B cell (primary cell): ENCODE data around the gene ATXN7. TPM values are rescaled to one million over a fixed set of nuclear protein-coding genes. Genes with fewer than 3 reads are reported as not detected.

Experiments
- ATAC-seq: fragments of 200-7000 bp; cut with Tn5 transposase; one replicate; pipeline ENCODE4 v1.10.0; 2021; ENCODE audit warnings: low read depth, mild to moderate bottlenecking, moderate number of reproducible peaks, moderate library complexity
- CTCF ChIA-PET: fragments of 350-600 bp; sonication (Branson Sonifier 250); formaldehyde crosslinking; loops from one replicate; lab custom pipeline; 2021; ENCODE audit warnings: antibody characterized with exemption, inconsistent platforms; lab: Charles Lee
- POLR2A ChIA-PET: fragments of 350-600 bp; sonication (Branson Sonifier 250); formaldehyde crosslinking; loops from one replicate; lab custom pipeline; 2021; ENCODE audit warnings: antibody characterized with exemption; lab: Charles Lee
- DNase-seq: peaks from one replicate; pipeline ENCODE4 v3.0.0; 2013
- H2AFZ ChIP-seq: 2 replicates; pipeline ENCODE4 v1.6.1; 2012; ENCODE audit warnings: mild to moderate bottlenecking, low read depth, low read length; ENCODE audit not compliant: insufficient read depth, poor library complexity, severe bottlenecking
- H3K27ac ChIP-seq, 2 donors: 1 replicate in 1 of 2; 2 replicates in 1 of 2; pipeline ENCODE4 v1.5.1; 2012 to 2013; ENCODE audit warnings: low read length in 2 of 2, mild to moderate bottlenecking in 2 of 2, moderate library complexity in 1 of 2
- H3K27me3 ChIP-seq, 4 experiments: fragments of 200-600 bp in 1 of 4; sonication (generic) in 1 of 4; replicated peaks in 1 of 4; 1 replicate in 2 of 4; 2 replicates in 2 of 4; pipeline versions ENCODE4 v1.6.1 to v1.7.0; 2013 to 2016; ENCODE audit warnings: low read length in 3 of 4, mild to moderate bottlenecking in 2 of 4, mixed read lengths in 1 of 4, moderate library complexity in 1 of 4; ENCODE audit not compliant: insufficient read depth in 4 of 4, control insufficient read depth in 3 of 4; ENCODE audit errors: control extremely low read depth in 1 of 4
- H3K36me3 ChIP-seq, 2 experiments: replicated peaks in 1 of 2; 1 replicate in 1 of 2; 2 replicates in 1 of 2; pipeline versions ENCODE4 v1.6.1 to v1.7.1; 2013; ENCODE audit warnings: low read length in 1 of 2; ENCODE audit not compliant: insufficient read depth in 2 of 2, control insufficient read depth in 1 of 2; ENCODE audit errors: control extremely low read depth in 1 of 2, extremely low read depth in 1 of 2
- H3K4me1 ChIP-seq, 2 donors: fragments of 200-600 bp in 1 of 2; sonication (generic) in 1 of 2; 1 replicate in 1 of 2; 2 replicates in 1 of 2; pipeline versions ENCODE4 v1.5.1 to v1.6.1; 2013 to 2017; ENCODE audit warnings: low read length in 2 of 2; ENCODE audit not compliant: control insufficient read depth in 2 of 2, insufficient read depth in 2 of 2
- H3K4me2 ChIP-seq: replicated peaks from 2 replicates; pipeline ENCODE3; 2012; ENCODE audit warnings: mild to moderate bottlenecking, low read depth, low read length; ENCODE audit not compliant: poor library complexity, severe bottlenecking
- H3K4me3 ChIP-seq, 5 experiments: fragments of 200-600 bp in 1 of 5; sonication (generic) in 1 of 5; 1 replicate in 3 of 5; 2 replicates in 2 of 5; pipeline versions ENCODE4 v1.5.1 to v1.7.0; 2011 to 2016; ENCODE audit warnings: low read length in 4 of 5, mild to moderate bottlenecking in 4 of 5, low read depth in 2 of 5, control low read depth in 1 of 5, moderate library complexity in 1 of 5; ENCODE audit not compliant: insufficient read depth in 1 of 5; ENCODE audit errors: control extremely low read depth in 1 of 5, extremely low read depth in 1 of 5
- H3K79me2 ChIP-seq: fragments of 200-600 bp; sonication (generic); one replicate; pipeline ENCODE4 v1.6.0; 2016; ENCODE audit warnings: low read length; ENCODE audit not compliant: control insufficient read depth, insufficient read depth
- H3K9ac ChIP-seq: fragments of 200-600 bp; sonication (generic); 2 replicates; pipeline ENCODE4 v1.6.1; 2017; ENCODE audit warnings: mild to moderate bottlenecking, low read length, moderate library complexity
- H3K9me3 ChIP-seq, 3 donors: one replicate each; pipeline versions ENCODE4 v1.6.1 to v1.7.1; 2013; ENCODE audit warnings: low read length in 2 of 3; ENCODE audit not compliant: control insufficient read depth in 2 of 3, insufficient read depth in 1 of 3; ENCODE audit errors: control extremely low read depth in 1 of 3
- H4K20me1 ChIP-seq: 2 replicates; pipeline ENCODE4 v1.6.0; 2012; ENCODE audit warnings: mild to moderate bottlenecking, low read length; ENCODE audit not compliant: insufficient read depth, control insufficient read depth, poor library complexity, severe bottlenecking
- H3K27ac Mint-ChIP-seq: one replicate; pipeline ENCODE4 v1.8.0; 2021; ENCODE audit warnings: mixed read lengths
- H3K27me3 Mint-ChIP-seq: one replicate; pipeline ENCODE4 v1.8.0; 2021; ENCODE audit warnings: mixed read lengths
- H3K4me1 Mint-ChIP-seq: one replicate; pipeline ENCODE4 v1.8.0; 2021; ENCODE audit warnings: mixed read lengths
- H3K4me3 Mint-ChIP-seq: one replicate; pipeline ENCODE4 v1.8.0; 2021; ENCODE audit warnings: mixed read lengths
- H3K9me3 Mint-ChIP-seq: one replicate; pipeline ENCODE4 v1.8.0; 2022; ENCODE audit warnings: mixed read lengths; ENCODE audit not compliant: insufficient read depth
- EZH2 ChIP-seq: IDR thresholded peaks from 2 replicates; pipeline ENCODE4 v1.6.1; 2012; ENCODE audit warnings: borderline replicate concordance, low read depth, mild to moderate bottlenecking, moderate library complexity, low read length; ENCODE audit not compliant: insufficient read depth, poor library complexity, severe bottlenecking
- WGBS: methylation state at CpG from one replicate; pipeline ENCODE4 v1.1.5; 2013; ENCODE audit warnings: missing lambda C conversion rate; ENCODE audit not compliant: insufficient coverage; 5-methylcytosine and 5-hydroxymethylcytosine counted together
- intact Hi-C: fragments of 100-400 bp; cut with micrococcal nuclease; formaldehyde crosslinking; loops from one replicate; pipeline ENCODE4 v1.10.0; 2022
- polyA plus RNA-seq: library from polyadenylated mRNA; depleted of rRNA; stranded (reverse); fragments of >200 nt; gene quantifications from 2 replicates; pipeline ENCODE4 v1.2.3, GENCODE V29; 2012
- total RNA-seq, 2 donors: library from RNA; stranded (reverse); fragments of 120-200 nt in 1 of 2; gene quantifications; 1 replicate in 1 of 2; 2 replicates in 1 of 2; pipeline versions ENCODE4 v1.2.3 to v1.2.4, GENCODE V29; 2013 to 2022
- TF ChIP-seq, protein P1 (sequence below): fragments of 200-600 bp; IDR thresholded peaks from one replicate; pipeline ENCODE4 v1.8.0; 2022; ENCODE audit warnings: antibody characterized with exemption, mild to moderate bottlenecking

ATXN7 gene
- total and polyA plus RNA-seq, 2 donors (not counting 1 experiment from before 2014, with no cell fraction given) = 18.1 to 74.3 TPM

DNA sequence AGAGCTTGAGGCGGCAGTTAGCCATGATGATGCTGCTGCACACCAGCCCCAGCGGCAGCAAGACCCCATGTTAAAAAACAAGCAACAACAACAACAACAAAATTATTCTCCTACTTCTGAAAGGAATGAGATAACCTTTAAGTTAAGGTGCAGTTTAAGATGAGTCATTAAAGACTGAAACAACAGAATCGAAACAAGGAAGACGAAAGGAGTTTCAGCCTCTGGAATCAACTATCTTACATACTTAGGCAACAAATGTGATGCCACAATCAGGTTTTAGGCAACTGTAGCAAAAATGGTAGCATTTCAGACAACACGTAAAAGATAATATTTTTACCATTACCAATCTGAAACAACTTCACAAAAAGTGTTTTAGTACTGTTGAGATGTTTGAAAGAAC, 36.3 kb downstream of the ATXN7 start:
- ATAC-seq (no peak), DNase-seq (no peak)
- H3K4me1 ChIP-seq = peaks cover 9 to 11% of the 10 kb centered on the region in 2 donors
- H3K27ac ChIP-seq = no peak overlapping the region
- H3K36me3 ChIP-seq = peaks cover 0 to 30% of the 10 kb centered on the region in 2 experiments
- H3K27ac Mint-ChIP-seq = no peak overlapping the region
- intact Hi-C loops = no loop called here
- no peak overlapping the region for H3K4me3 ChIP-seq
- POLR2A ChIA-PET = no interaction called here
- no peaks in the 10 kb centered on the region for H3K27me3 Mint-ChIP-seq
- no peak overlapping the region for H3K4me3 Mint-ChIP-seq
- peaks cover 28% of the 10 kb centered on the region for H3K4me1 Mint-ChIP-seq
- no peak overlapping the region for H3K9ac ChIP-seq
- H3K9me3 ChIP-seq = peaks cover 0 to 2% (median 0%) of the 10 kb centered on the region in 3 donors
- WGBS = no CpG with 5 or more reads among the region's 5 CpGs
- H3K79me2 ChIP-seq = peaks cover 43% of the 10 kb centered on the region
- H3K4me2 ChIP-seq = no peak overlapping the region
- no peaks in the 10 kb centered on the region for H3K27me3 ChIP-seq
- CTCF ChIA-PET = no interaction called here
- H3K9me3 Mint-ChIP-seq = no peaks in the 10 kb centered on the region
- H2AFZ ChIP-seq = no peak overlapping the region
- no peak for TF ChIP-seq EZH2
- TF ChIP-seq, protein P1, sequence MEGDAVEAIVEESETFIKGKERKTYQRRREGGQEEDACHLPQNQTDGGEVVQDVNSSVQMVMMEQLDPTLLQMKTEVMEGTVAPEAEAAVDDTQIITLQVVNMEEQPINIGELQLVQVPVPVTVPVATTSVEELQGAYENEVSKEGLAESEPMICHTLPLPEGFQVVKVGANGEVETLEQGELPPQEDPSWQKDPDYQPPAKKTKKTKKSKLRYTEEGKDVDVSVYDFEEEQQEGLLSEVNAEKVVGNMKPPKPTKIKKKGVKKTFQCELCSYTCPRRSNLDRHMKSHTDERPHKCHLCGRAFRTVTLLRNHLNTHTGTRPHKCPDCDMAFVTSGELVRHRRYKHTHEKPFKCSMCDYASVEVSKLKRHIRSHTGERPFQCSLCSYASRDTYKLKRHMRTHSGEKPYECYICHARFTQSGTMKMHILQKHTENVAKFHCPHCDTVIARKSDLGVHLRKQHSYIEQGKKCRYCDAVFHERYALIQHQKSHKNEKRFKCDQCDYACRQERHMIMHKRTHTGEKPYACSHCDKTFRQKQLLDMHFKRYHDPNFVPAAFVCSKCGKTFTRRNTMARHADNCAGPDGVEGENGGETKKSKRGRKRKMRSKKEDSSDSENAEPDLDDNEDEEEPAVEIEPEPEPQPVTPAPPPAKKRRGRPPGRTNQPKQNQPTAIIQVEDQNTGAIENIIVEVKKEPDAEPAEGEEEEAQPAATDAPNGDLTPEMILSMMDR = no peak
- peaks cover 14% of the 10 kb centered on the region for H4K20me1 ChIP-seq

DNA sequence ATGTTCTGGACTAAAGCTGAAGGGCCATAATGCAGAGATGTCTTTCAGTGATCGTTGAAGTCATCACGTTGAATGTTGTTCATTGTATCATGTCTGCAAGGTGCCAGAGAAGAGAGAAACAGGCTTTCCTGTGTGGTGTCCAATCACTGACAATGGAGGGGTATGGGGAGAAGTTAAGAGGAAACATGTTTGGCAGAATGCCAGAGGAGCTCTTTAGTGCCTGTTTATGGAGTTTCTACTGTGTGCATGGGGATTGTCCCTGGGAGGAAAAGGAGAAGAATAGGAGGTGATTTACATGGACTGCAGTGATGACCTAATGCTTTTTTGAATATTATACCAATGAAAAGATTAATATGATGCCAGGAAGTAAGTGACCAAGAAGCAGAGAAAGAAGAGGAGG, 36.8 kb downstream of the ATXN7 start:
- no peak overlapping the region for H3K4me2 ChIP-seq
- H2AFZ ChIP-seq = no peak overlapping the region
- no peak overlapping the region for H3K4me3 Mint-ChIP-seq
- ATAC-seq (no peak), DNase-seq (no peak)
- intact Hi-C loops = no loop called here
- no peaks in the 10 kb centered on the region for H3K27me3 Mint-ChIP-seq
- H3K4me1 Mint-ChIP-seq = peaks cover 25% of the 10 kb centered on the region
- H3K27ac ChIP-seq = no peak overlapping the region
- H3K4me3 ChIP-seq = no peak overlapping the region
- peak overlapping the region; percentile 1 for H3K27ac Mint-ChIP-seq
- ChIA-PET CTCF (no interaction called here), POLR2A (no interaction called here)
- WGBS = 56% methylated on average over 2 of the region's 2 CpGs
- peaks cover 0 to 2% (median 0%) of the 10 kb centered on the region in 3 donors for H3K9me3 ChIP-seq
- H4K20me1 ChIP-seq = peaks cover 14% of the 10 kb centered on the region
- peaks cover 41% of the 10 kb centered on the region for H3K79me2 ChIP-seq
- no peaks in the 10 kb centered on the region for H3K27me3 ChIP-seq
- peaks cover 6 to 11% of the 10 kb centered on the region in 2 donors for H3K4me1 ChIP-seq
- peaks cover 0 to 32% of the 10 kb centered on the region in 2 experiments for H3K36me3 ChIP-seq
- H3K9ac ChIP-seq = no peak overlapping the region
- TF ChIP-seq, protein P1 = no peak
- TF ChIP-seq EZH2 = no peak
- H3K9me3 Mint-ChIP-seq = no peaks in the 10 kb centered on the region
